GM21381 (cell line): ENCODE data around the gene OTUD3.
"Not testable (repeated sequence)": the region's sequence is repeated elsewhere in the genome, so short reads cannot be mapped to it uniquely, and the experiment has no call there.

Source experiments
- ATAC-seq: cut with Tn5 transposase; IDR thresholded peaks from one replicate; pipeline ENCODE4 v1.9.1; 2021; ENCODE audit warnings: mild to moderate bottlenecking, moderate library complexity; ENCODE audit not compliant: unreplicated experiment

Gene OTUD3

DNA sequence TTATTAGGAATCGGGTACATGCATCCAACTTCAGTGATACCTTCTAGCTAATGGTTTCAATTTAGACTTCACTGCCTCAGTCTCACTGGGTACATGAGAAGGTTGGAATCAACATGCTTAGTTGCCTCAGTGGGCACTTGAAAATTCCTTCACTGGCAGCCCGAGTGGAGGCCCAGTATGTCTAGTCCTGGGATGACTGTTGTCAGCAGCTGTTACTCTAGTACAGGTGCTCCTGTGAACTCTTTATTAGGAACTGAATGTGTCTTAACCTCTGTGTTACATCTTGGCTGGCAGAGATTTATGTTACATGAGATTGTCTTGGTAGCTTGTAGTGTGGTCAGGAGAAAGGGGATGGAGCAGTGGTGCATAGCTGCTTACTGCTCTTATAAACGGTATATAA, 27.8 kb downstream of the OTUD3 start:
- ATAC-seq, result no peak

DNA sequence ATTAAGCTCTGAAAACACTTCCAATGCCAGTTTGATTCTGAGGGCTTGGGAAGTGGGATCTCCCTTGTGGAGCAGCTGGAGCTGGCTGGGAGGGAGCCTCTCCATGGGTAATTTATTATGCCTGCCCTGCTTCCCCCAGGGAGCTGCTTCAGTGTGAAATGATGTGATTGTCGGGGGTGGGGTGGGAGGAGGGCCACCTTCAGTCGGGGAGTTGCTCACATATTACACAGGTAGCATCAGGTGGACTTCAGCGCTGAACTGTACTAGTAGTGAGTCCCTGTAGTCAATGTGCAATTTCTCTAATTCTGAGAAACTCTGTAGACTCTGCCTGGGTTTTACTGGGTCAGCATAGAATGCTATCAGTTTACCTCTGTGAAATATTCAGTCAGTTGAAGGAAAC, 28.5 kb downstream of the OTUD3 start:
- ATAC-seq, result no peak

DNA sequence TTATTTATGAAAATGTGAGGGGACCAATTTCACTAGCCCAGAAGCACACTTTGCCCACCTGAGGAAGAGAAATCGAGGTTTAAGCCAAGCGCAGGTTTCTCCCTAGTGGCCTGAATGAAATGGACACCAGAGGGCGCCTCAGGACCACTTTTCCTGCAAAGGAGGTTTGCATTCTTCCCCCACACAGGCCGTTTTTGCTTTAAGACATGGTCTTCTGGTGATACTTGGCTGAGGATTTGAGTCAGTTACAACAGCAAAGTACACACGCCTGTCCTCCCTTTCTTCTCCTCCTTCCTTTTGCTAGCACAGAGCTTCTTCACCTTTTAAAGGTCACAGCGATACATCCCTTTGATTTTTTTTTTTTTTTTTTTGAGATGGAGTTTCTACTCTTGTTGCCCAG, 35.9 kb downstream of the OTUD3 start:
- ATAC-seq, result no peak

DNA sequence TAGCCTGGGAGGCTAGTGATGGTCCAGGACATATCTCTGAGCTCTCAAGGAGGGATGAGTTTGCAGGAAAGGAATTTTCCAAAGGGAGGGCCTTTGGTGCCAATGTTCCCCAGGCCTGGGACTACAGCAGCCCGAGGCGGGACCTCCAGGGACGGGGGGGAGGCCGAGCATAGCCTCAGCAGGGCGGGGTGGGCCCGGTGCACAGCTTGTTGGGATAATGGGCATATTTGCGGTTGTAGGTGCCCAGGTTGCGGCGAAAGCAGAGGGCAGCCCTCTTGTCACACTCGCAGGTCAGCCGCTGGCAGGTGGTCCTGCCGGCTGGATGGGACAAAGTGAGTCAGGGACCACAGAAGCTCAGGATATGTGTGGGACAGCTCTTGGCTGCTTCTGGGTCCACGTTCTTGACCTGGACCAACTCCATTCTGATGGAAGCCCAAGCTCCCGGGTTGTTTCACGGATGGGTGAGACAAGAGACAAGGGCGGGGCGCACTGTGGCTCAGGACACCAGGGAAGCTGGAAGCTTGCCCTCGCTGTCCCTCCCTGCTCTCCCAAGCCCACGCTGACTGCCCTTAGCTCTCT, 38.0 kb downstream of the OTUD3 start:
- ATAC-seq, result no peak

DNA sequence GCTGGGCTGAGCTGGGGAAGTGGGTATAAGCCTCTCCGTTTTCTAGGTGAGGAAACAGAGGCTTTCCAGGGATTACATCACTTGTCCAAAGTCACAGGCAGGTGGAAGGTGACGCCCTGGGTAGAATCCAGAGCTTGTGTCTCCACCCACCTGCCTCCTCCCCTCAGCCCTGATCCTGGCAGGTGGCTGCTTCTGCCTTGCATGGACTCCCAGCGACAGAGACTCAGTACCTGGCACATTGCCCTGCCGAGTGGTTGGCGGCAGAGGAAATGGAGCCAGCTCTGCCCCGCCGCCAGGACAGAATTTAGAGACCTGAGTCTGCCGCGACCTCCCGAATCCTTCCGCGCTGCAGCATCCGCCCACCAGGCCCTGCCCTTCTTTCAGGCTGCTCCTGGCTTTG, 39.1 kb downstream of the OTUD3 start:
- no peak for ATAC-seq

DNA sequence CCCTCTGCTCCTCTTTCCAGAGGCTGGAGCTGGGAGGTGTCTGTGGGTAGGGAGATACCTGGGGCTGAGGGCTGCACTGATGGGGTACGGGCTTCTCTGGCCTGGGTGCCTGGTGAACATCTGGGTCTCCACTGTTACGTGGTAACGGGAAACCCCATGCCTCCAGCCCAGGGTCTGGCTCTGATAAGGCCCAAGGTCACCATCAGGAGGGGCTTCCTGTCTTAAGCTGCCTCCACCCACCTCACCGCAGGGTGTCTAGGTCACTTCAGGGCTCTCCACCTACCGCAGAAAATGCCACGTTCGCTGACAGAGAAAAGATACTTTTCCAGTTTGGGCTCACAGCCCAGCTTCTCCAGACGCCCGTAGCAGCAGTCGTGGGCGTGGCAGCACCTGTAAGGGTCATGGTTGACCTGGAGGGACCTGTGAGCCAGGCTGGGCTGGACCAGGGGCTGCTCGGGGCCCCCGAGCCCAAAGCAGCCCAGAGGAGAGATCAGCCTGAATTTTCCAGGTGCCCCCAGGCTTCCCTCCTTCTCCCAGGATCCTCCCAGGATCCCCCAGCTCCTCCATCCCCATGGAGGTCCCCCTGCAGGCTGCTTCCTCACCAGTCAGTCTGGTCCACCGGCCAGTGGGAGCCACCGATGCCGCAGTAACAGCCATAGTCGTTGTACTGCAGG, 40.0 kb downstream of the OTUD3 start:
- ATAC-seq, result no peak

DNA sequence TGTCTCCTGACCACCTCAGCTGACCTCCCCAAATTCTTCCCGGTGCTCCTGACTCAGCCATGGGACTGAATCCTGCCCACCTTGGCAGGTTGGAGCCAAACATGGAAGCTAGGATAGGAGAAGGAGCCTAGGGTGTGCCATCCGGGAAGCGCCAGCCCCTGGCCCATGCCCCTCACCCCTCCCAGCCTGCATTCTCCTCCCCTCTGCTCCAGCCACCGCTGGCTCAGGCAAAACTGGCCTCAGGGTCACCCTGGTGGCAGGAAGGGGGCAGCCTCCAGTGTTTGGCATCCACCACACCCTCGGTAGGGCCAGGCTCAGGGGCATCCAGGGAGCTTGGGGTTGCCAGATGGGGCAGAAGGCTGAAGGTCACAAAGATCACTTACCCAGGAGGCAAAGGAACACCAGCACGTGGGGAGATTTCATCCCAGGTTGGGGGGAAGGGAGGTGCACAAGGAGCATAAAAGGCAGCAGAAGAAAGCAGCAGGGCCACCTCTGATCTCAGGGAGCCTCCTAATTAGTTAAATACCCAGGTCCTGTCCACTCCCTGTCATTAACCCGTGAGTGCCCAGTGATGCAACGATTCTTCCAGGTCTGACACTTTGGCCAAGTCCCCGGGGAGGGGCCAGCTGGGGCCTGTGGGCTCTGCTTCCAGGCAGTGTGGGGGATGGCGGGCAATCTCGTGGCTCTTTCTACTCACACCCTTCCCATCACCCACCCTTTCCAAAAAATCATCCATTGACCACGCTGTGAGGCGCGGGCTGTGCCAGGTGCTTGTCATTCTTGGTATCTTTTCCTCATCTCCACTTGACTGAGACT, 41.1 kb downstream of the OTUD3 start, which contains the start of gene PLA2G2E:
PLA2G2E (minus strand) TSS at position 481 of the 816 bp plus-strand sequence; CDS start at position 423, 58 bp downstream.
- ATAC-seq, result no peak

DNA sequence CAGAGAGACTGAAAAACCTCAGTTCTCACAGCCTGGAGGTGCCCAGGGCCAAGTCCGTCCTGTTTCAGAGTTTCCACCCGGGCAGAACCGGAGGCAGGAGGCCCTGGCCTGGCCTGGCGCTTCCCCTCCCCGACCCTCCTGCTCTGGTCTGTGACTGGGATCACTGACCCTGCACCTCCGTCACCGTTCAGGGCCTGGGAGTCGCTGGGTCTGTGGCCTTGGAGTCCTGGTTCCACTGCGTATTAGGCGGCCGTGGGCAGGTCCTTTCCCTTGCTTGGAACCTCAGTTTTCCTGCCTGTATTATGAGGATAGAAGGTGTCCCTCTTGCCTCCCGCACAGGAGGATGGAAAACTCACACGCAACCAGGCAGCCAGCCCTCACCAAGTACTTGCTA, 41.8 kb downstream of the OTUD3 start:
- ATAC-seq, result no peak

DNA sequence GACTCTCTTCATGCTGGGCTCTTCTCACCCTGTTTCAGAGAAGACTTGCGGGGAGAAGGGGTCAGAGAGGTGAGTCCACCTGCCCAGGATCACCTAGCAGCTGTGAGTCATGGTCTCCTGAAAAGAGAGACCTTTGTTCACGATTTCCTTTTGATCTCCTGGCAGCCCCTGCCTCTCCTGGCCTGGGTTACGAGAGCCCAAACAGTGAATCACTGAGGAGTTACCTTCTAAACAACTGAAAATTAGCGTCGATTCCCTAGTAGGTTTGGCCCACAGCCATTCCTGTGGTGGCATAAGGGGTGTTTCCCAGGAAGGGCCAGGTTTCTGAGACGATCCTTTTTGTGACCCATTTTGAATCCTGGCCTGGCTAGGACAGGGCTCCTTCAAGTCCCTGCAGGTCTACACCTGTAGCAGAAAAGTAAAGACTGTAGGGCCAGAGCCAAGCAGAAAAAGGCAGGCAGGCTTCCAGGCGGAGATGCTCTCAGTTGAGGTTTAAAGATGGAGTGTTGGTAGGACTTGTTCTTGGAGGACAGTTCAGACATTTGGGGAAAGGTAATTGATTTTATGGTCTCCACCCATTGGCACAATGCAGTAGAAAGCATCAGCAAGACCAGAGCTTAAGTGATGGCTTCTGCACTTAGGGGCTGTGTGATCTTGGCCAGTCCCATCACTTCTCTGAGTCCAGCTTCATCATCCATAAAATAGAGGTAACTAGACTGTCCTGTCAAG, 43.3 kb downstream of the OTUD3 start:
- ATAC-seq, result no peak

DNA sequence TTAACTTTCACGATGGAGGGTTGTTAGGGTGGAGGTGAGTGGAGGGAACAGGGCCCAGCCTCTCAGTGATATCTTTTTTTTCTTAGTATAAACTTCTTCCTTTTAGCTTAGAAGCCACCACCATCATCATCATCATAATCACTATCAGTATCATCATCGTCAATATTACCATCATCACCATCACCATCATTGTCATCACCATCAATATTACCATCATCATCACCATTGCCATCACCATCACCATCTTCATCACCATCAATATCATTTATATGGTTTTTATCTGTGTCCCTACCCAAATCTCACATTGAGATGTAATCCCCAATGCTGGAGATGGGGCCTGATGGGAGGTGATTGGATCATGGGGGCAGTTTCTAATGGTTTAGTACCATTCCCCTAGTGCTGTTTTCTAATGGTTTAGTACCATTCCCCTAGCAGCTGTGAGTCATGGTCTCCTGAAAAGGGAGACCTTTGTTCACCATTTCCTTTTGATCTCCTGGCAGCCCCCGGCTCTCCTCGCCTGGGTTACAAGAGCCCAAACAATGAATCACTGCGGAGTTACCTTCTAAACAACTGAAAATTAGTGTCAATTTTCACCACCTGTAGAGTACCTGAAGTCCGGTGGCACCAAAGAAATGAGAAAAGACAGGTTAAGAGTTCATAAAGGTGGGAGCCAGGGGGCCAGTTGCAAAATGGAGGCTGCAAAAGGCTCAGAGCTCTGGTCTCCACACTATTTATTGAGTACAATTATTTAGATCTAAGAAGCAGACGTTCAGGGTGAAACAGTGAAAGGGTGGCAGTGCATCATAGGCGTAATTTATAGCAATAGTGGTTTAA, 44.3 kb downstream of the OTUD3 start:
- no peak for ATAC-seq

DNA sequence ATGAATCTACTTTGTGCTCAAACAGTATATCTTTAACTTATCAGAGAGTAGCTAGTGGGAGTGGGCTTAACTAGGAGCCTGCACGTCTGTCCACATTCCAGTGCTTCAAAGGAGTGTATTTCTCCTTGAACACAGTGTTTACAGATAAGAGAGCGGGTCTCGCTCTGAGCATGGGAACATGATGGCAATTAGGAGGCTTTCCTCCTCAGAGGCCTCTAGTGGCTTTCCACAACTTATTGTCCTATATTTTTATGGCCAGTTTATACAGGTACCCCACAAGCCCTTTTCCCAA, 44.9 kb downstream of the OTUD3 start:
- not testable (repeated sequence) for ATAC-seq

DNA sequence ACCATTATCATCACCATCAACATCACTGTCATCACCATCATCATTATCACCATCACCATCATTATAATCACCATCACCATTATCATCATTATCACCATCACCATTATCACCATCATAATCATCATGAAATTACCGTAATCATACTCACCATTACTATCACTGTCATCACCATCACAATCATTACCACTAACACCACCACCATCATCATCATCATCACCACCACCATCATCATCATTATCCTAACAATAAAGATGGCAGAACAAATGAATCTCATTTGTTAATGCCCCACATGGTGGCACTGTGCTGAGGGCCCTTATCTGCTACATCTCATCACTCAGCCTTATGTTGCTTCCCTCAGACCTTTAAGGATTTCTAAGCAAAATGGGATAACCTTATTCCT, 50.7 kb downstream of the OTUD3 start:
- no peak for ATAC-seq

DNA sequence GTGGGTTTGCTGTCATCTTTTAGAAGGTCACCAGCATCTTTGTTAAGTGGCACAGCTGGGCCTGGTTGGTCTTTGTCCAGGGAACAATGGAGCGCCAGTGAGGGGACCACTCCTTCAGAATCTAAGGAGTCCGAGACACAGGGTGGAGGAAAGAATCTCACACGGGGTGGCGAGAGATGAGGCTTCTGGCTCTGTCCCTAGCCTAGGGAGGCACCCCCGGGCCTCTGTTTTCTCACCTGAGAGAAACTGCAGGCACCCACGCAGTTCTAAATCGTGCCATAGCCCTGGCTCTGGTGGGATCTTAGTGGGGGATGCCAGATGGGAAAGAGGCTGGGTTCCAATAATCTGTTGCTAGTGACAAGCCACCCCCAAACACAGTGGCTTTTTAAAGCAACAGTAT, 52.1 kb downstream of the OTUD3 start:
- ATAC-seq, result no peak

DNA sequence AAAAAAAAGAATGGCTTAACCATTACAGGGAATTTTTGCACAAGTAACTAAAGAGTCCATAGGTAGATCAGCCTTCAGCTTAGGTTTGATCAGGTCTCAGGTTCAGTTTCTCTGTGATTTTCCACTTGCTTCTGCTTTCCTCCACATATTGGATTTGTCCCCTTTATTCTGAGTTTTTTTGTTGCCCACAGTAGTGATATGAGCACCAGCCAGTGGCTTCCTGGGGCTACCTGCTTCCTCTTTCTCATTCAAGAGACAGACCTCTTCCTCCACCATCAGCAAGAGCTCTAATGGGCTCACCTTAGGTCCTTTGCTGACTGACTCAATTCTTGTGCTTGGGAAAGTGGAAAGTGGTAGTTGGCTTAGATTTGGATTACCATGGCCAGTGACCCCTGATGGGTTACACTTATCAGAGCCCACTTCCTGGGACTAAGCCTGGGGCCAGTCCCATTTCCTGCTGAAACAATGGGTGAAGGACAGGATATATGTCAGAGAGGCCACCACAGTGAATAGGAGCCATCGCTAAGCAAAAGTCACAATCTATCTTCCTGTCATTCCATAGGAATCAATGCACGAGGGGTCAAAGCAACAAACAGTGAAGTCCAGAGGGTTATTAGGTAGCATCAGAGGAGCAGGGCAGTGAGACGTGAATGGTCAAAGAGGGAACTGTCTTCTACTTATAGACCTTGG, 54.0 kb downstream of the OTUD3 start:
- no peak for ATAC-seq

DNA sequence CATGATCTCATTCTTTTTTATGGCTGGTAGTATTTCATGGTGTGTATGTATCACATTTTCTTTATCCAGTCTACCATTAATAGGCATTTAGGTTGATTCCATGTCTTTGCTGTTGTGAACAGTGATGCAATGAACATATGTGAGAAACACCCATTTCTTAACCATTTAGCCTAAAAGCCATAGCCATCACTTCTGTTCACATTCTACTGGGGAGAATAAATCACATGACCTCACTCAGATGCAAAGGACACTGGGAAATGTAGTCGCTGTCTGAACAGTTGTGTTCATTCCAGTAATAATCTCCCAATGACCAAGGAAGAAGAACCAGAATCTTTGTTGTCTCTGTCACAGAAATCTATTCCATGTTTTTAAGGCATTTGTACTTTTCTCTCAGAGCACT, 56.3 kb downstream of the OTUD3 start:
- no peak for ATAC-seq

DNA sequence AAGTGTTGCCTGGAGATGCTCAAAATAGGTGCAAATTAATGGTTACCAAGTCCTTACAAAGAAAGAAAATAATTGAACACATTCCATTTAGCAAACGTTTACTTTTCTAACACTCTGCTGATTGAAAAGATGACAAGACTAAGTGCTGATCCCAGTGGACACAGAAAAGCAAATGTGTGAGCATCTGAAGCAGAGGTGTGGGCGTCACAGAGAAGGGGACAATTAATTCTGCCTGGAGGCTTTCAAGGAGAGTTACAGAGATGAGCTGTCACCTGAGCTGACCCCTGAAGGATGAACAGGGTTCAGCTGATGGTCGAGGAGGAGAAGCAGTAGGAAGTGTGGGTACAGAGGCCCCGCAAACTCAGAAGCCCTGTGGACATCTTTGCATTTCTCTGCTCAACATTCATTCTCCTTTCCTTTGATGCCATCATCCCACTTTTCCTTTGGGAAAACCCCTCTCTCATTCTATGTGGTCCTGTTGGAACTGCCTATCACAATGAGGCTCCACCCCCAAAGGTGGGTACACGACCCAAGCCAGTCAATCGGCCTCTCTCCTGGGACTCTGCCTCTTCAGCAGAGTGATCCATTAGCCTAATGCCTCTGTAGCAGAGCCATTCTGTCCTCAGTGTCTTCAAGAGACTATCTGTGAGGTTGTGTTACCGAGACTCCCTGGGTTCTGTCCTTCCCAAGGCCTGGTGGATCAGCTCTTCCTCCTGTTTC, 58.5 kb downstream of the OTUD3 start:
- no peak for ATAC-seq

DNA sequence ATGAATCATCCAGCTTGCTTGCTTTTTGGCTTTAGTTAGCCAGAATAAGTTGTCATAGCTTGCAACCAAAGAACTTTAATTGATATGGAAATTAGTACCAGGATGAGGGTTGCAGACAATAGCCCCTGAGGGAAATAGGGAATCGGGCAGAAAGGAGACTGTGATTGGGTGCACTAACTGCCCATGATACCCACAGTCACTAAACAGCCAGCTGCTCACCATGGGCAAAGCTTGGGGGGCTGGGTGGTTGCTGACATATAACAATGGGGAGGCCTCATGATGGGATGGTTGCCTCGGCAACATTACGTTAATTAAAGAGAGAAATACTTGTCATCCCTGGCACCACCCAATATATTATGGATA, 59.0 kb downstream of the OTUD3 start:
- ATAC-seq, result no peak

DNA sequence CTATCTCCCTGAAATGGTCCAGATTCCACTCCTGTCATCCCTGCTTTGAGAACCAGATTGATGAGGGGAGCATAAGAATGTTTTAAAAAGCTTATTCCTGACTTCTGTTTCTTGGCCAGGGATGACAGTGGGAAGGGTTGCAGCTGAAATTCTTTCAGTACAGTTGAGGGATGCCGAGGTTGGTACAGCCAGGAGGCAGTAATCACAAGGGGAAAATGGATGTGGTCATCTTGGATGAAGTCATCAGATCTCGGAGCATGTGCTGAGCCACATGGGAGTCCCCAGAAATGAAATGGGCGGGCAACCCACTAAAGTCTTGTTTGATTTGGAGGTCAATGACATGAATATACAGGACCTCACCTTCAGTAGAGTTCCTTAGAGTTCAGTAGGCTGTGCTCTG, 59.9 kb downstream of the OTUD3 start:
- no peak for ATAC-seq

DNA sequence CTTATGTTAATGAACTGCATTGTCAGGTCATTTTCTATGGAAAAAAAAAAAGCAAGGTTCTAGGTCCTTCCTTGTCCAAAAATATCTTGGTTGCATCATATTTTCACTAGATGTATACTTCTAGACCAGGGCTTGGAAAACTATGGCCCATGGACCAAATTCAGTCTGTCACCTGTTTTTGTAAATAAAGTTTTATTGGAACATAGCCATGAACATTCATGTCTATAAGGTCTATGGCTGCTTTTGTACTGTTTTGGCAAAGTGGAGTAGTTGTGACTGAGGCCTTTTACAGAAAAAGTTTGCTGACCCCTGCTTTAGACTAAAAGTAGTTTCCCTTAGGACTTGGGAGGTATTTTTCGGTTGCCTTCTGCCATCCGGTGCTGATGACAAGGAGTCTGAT, 60.5 kb downstream of the OTUD3 start:
- ATAC-seq, result no peak

DNA sequence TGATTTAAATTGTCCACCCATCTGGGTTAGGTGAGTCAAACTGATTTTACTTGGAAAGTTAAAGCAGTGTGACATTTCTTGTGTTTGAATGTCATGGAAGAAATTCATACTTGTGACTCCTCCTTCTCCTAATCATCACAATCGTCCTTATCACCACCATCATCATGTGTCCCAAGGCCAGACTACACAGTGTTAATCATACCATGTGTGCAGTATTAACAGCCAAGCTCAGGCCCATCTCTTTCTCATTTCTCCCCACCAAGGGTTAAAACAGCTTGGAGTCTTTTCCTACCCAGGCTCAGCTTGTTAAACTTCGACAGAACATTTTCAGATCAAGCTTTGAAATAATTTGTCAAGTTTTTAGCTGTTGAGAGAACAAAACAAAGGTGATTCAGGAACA, 63.7 kb downstream of the OTUD3 start:
- ATAC-seq, result no peak
